HFFc6 (cell line): ENCODE measurements around the gene PPP5C. TPM values are rescaled to one million over a fixed set of nuclear protein-coding genes. Genes with fewer than 3 reads are reported as not detected.

Experiments used
- DNase-seq: peaks from one replicate; pipeline ENCODE4 v3.0.0-alpha.2; 2018
- H3K27ac Mint-ChIP-seq: 2 replicates; pipeline ENCODE4 v1.8.0; 2020; ENCODE audit warnings: mild to moderate bottlenecking, mixed read lengths
- H3K27me3 Mint-ChIP-seq: 2 replicates; pipeline ENCODE4 v1.8.0; 2021; ENCODE audit warnings: mild to moderate bottlenecking, moderate library complexity, mixed read lengths; ENCODE audit not compliant: insufficient read depth
- H3K36me3 Mint-ChIP-seq: 2 replicates; pipeline ENCODE4 v1.8.0; 2021; ENCODE audit warnings: low read depth, mixed read lengths
- H3K4me1 Mint-ChIP-seq: 2 replicates; pipeline ENCODE4 v1.8.0; 2020; ENCODE audit warnings: low read depth, mixed read lengths
- H3K4me3 Mint-ChIP-seq: 2 replicates; pipeline ENCODE4 v1.8.0; 2020; ENCODE audit warnings: mild to moderate bottlenecking, moderate library complexity, mixed read lengths
- H3K9me3 Mint-ChIP-seq: 2 replicates; pipeline ENCODE4 v1.8.0; 2020; ENCODE audit warnings: mild to moderate bottlenecking, mixed read lengths
- CTCF ChIP-seq: fragments of 200-600 bp; sonication (generic); IDR thresholded peaks from 2 replicates; pipeline ENCODE4 v1.5.0; 2021; ENCODE audit warnings: antibody characterized with exemption, mild to moderate bottlenecking
- total RNA-seq, 6 experiments: library from RNA; stranded (reverse); fragmentation: NEBNext Ultra II Directional; extraction: Animal tissue kit (Norgen Biotek cat#: 25700); gene quantifications; 2 replicates in 1 of 6; 3 replicates in 5 of 6; pipeline ENCODE4 v1.2.3, GENCODE V29; 2021

Gene PPP5C
- total RNA-seq, 6 experiments from 2014 or later = 62.8 to 80.6 (median 76.3) TPM

- Mint-ChIP-seq H3K27me3 (peaks cover 4% of the 10 kb centered on the region), H3K36me3 (peaks cover 34% of the 10 kb centered on the region), H3K9me3 (peaks cover 14% of the 10 kb centered on the region), H3K4me1 (peaks cover 24% of the 10 kb centered on the region), H3K27ac (no peak overlapping the region), H3K4me3 (no peak overlapping the region)
- TF ChIP-seq CTCF = no peak
- DNase-seq = no peak
Observed at GRCh38 chr19:46388311-46389095, 41.6 kb downstream of the PPP5C start.

GRCh38 chr19:46390121-46390858 is 43.4 kb downstream of the PPP5C start:
- H3K9me3 Mint-ChIP-seq = peaks cover 14% of the 10 kb centered on the region
- peaks cover 34% of the 10 kb centered on the region for H3K4me1 Mint-ChIP-seq
- no peak overlapping the region for H3K4me3 Mint-ChIP-seq
- H3K27ac Mint-ChIP-seq = no peak overlapping the region
- peaks cover 7% of the 10 kb centered on the region for H3K27me3 Mint-ChIP-seq
- no peak for DNase-seq
- no peak for TF ChIP-seq CTCF
- peaks cover 40% of the 10 kb centered on the region for H3K36me3 Mint-ChIP-seq

- peaks cover 14% of the 10 kb centered on the region for H3K9me3 Mint-ChIP-seq
- H3K36me3 Mint-ChIP-seq = peaks cover 40% of the 10 kb centered on the region
- H3K27ac Mint-ChIP-seq = no peak overlapping the region
- no peak for DNase-seq
- peaks cover 38% of the 10 kb centered on the region for H3K4me1 Mint-ChIP-seq
- H3K27me3 Mint-ChIP-seq = peaks cover 7% of the 10 kb centered on the region
- no peak overlapping the region for H3K4me3 Mint-ChIP-seq
- no peak for TF ChIP-seq CTCF
Observed at GRCh38 chr19:46390866-46391265, 44.0 kb downstream of the PPP5C start.

- Mint-ChIP-seq H3K27ac (no peak overlapping the region), H3K4me3 (no peak overlapping the region), H3K9me3 (peaks cover 14% of the 10 kb centered on the region), H3K4me1 (peaks cover 40% of the 10 kb centered on the region), H3K27me3 (peaks cover 7% of the 10 kb centered on the region), H3K36me3 (peaks cover 40% of the 10 kb centered on the region)
- DNase-seq = no peak
- TF ChIP-seq CTCF = no peak
Observed at GRCh38 chr19:46391296-46392251, 44.7 kb downstream of the PPP5C start.

- peaks cover 40% of the 10 kb centered on the region for H3K4me1 Mint-ChIP-seq
- no peak for DNase-seq
- peaks cover 33% of the 10 kb centered on the region for H3K36me3 Mint-ChIP-seq
- peaks cover 7% of the 10 kb centered on the region for H3K27me3 Mint-ChIP-seq
- peak overlapping the region; percentile 33 for H3K4me3 Mint-ChIP-seq
- TF ChIP-seq CTCF = no peak
- H3K27ac Mint-ChIP-seq = peak overlapping the region; percentile 72
- H3K9me3 Mint-ChIP-seq = peaks cover 14% of the 10 kb centered on the region
Observed at GRCh38 chr19:46392252-46392801, 45.4 kb downstream of the PPP5C start.
